Dedifferentiated amniotic fluid mesenchymal stem cell (primary cell): ENCODE results near the gene CXXC5.

Experiments used
- DNase-seq: peaks from one replicate; pipeline ENCODE4 v3.0.0-alpha.2; 2016; ENCODE audit errors: extremely low spot score

Gene CXXC5

DNA sequence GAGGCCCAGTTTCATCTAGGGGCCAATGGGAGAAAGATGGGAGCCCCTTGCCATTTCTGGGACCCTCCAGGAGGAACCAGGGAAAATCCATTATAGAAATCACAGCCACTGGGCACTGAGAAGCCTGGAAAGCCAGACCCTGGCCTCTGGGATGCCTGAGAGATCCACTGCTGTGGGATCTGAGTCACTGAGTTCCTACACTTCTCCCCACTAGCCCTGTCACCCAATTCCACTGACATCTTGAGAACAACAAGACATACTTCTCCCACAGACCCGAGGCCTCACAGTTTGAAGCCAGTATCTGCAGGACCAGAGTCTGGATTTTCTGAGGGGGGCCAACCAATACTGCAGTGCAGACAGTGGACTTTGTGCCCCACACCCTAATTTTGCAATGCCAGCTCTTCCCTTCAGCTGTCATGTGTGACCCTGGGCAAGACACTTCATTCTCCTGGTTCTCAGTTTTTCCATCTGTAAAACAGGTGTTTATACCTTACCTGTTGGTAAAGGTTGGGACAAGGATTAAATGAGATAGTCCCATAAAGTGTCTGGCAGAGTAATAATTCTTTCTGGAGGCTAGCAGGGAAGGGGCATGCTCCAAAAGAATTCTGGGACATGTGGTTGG, 46.5 kb downstream of the CXXC5 start:
- no peak for DNase-seq

DNA sequence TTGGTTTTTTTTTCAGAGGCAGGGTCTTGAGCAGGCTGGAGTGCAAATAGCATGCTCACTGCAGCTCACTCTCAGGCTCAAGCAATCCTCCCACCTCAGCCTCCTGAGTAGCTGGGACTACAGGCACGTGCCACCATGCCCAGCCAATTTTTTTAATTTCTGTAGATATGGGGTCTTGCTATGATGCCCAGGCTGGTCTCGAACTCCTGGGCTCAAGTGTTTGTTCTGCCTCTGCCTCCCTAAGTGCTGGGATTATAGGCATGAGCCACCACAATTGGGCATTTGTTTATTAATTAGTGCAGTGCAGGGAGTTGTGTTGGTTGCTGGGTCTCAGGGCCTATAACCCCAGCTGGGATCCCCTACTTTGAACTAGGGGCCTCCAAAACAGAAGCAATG, 47.0 kb downstream of the CXXC5 start:
- no peak for DNase-seq

DNA sequence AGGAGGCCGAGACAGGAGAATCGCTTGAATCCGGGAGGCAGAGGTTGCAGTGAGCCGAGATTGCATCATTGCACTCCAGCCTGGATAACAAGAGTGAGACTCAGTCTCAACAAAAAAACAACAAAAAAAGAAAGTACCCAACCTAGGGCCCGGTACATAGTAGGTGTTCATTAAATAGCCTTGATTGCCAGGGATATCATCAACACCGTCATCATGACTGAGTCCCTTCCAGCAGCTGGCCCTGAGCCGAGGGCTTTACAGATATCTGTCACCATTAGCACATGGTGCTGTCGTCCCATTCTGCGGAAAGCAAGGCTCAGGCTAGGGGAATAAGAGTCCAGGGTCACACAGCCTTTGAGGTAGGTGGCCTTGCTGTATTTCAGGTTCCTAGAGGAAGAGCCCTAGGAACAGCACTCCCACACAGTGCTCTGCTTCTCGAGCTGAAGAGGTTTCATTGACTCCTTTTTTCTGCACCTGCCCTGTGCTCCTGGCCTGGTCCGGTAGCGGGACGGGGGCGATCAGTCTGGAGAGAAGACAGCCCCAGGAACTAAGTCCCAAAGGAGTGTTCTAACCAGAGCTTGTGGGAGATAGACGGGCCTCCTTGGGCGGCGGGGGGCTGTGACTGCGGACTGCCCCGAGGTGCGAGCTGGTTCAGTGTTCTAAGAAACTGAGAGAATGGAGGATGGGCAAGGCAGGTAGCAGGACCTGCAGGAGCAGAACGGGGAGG, 48.2 kb downstream of the CXXC5 start:
- no peak for DNase-seq

DNA sequence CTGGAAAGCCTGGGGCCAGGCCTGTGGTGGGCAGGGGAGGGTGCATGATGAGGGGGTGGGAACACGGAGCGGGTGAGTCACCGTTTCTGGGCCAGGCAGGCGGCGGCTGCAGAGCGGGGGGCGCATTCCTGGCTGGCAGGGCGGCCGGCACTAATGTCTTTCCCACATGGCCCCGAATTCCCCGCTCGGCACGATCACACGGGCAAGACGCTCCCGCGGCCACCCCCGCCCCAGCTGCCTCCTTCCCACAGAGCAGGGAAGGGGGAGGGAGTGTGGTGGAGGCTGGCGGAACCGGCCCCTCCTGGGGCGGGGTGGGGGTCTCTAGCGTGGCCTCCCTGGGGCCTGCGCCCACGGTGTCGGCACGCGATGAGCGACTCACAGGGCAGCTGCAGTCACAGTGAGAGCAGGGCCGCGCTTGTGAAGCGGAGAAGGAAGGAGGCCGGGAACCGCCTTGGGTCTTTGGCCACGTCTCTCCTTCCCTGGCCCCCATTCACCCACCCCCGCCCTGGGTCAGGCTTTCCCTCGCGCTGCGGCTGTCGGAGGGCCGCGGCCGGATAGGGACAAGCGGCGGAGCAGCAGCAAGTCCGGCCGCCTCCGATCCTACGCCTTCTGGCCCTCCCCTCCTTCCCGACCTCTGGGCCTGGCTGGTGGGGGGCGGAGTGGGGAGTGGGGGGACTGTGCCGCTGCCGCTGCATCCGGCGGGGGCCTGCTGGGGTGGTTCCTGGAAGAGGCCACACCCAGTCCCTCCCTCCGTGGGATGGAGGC, 48.9 kb downstream of the CXXC5 start:
- peak; percentile 89 for DNase-seq

DNA sequence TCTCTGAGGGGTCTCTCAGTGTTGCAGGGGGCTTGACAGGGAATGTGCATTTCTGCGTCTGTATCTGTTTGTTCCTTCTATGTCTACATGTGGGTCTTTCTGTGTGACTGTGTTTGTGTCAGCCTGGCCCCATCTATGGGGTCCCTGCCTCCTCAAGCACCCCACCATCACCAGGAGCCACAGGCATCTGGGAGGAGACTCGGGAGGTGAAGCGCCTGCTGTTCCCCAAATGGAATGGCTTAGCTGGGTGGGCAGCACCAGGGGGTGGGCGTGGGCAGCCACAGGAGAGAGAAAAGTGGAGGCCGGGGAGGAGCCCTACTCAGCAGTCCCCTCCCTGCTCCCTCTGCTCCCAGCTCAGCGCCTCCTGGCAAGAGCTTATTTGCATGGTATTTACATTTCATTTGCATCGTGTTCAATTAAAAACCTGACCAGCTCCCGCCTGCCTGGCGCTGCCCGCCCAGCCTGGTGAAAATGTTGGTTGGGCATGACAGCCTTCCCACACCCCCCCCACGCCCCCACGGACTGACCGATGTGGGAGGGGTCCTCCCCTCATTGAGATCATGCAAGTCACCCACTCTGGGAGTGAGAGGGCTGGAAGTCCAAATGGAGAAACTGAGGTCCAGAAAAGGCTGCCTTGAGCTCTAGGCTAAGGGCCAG, 50.5 kb downstream of the CXXC5 start:
- peak; percentile 70 for DNase-seq

DNA sequence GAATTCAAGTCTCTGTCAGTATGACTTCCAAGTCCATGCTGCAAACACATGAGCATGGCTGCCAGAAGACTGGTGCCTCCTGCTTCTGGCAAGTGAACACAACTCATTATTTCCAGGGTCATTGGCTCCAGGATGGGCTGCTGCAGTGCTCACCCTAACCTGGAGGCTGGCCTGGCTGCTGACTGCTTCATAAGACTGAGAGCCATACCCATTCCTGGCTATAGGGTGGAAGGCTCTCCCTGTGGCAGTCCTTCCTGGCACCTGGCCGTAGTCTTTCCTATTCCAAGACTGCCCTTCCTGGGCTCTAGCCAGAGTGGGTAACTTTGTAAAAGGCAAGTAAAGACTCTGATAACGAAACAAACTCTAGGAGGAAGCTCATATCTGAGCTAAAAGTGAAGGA, 51.2 kb downstream of the CXXC5 start:
- no peak for DNase-seq

DNA sequence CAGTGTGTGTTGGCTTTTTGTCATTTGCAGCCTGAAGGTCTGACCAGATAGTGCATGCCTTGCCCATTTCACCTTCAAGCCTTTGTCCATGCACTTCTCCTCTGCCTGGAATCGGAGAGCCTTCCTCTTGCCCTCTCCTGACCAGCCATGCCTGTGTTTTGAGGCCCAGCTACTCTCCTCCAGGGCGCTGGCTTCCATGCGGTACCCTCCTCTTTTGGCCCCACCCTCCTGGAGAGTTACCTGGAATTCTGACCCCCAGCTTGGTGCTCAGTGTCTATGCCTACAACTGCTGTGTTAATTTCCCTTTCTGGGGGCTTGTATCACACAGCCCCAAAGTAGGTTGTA, 52.5 kb downstream of the CXXC5 start:
- DNase-seq = no peak

DNA sequence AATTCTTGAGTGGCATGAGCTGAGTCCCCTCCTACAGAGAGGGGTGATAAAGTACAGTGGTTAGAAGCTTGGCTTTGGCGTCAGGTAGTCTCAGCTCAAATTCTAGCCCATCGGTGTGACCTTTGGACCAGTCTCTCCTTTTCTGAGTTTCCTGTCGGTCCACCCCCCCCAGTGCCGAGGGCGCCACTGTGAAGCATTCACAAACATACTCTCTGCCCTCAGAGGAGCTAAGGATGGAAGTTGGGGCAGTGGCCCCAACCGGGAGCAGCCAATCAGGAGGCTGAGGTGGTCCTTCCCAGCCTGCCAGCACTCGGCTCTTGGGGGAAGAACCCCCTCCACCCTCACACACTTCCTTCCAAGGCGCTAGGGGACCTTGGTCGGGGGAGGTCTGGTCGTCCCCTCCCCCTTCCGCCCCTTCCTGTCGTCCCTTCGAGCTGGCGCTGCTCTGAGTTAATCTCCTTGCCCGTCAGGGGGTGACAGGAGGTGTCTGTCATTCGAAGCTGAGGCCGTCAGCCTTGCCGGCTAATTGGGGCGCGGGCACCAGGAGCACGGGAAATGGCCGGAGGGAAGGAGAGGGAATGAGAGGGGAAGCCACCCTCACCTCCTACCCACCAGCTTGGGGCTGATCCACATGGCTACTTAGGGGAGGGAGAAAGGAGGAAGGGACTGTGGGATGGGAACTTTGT, 53.0 kb downstream of the CXXC5 start:
- DNase-seq = no peak

DNA sequence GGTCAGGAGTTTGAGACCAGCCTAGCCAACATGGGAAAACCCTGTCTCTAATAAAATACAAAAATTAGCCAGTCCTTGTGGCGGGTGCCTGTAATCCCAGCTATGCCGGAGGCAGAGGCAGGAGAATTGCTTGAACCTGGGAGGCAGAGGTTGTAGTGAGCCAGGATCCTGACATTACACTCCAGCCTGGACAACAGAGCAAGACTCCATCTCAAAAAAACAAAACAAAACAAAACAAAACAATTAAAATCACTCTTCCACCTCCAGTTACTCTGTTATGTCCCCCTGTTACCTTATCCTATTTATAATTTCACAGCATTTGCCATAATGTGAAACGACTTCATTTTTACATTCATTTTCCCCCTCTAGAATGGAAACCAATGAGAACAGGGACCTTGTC, 54.4 kb downstream of the CXXC5 start:
- DNase-seq = no peak

DNA sequence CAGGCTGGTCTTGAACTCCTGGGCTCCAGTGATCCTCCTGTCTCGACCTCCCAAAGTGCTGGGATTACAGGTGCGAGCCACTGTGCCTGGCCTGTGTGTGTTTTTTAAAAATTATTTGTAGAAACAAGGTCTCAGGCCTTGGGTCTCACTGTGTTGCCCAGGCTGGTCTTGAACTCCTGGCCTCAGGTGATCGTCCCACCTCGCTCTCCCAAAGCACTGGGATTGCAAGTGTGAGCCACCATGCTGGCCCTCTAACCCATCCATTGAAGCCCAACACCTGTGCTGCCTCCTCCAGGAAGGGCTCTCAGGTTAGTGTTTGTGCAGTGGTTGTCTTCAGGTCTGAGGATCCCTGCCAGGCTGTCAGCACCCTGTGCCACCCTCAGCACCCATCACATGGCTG, 56.6 kb downstream of the CXXC5 start:
- no peak for DNase-seq

DNA sequence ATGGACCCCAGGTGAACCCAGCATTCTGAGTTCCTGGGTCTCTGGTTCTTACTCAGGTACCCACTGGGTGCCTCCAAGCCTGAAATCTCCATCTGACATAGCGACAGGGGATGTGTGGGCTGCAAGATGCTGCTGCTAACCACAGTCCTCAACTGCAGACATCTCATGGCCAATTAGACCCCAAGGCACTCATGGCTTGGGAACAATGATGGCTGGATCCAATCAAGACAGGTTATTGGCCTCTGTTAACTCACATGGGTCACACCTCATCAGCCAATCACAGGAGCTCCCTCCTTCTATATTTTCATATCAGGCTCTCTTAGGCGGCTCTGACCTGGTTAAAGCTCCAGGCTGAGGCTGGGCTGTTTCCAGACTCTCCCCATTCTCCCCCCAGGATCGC, 57.0 kb downstream of the CXXC5 start:
- no peak for DNase-seq

DNA sequence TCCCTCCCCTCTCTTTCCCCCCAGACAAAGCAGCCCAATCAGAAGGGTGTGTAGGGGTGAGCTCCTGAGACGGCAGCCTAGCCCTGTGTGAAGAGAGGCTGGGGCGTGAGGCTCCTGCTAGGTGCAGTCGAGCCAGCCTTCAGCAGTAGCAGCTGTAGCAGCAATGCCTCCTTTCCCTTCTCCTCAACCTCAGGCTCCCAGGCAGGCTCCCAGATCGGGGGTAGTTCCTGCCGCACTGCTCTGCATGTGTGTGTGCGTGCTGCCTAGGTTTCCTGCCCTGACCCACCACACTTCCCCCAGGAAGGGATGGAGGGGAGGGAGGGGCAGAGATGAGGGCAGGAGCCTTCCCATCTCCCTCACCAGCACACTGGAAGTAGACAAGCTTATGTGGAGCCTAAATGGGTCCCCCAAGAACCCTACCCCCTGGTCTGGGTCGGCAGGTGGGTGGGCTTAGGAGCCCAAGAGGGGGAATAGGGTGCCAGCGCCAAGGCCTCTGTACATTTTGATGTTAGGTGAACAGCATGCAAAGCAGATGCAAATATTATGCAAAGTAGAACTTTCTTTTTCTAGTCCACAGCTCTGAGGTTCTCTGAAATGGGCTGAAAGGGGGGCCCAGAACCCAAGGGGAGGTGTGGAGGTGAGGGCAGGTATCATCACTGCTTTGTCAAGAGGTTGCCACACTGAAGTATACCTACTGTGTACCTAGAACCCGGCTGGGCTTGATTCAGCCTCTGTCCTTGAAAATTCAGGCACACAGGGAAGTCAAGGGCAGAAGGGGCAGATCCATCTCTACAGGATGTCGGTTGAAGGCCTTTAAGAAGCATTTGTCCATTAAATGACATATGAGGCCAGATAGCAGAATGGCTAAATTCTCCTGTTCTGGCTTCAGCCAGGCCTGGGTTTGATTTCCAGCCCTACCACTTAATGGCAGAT, 57.8 kb downstream of the CXXC5 start:
- DNase-seq = no peak

DNA sequence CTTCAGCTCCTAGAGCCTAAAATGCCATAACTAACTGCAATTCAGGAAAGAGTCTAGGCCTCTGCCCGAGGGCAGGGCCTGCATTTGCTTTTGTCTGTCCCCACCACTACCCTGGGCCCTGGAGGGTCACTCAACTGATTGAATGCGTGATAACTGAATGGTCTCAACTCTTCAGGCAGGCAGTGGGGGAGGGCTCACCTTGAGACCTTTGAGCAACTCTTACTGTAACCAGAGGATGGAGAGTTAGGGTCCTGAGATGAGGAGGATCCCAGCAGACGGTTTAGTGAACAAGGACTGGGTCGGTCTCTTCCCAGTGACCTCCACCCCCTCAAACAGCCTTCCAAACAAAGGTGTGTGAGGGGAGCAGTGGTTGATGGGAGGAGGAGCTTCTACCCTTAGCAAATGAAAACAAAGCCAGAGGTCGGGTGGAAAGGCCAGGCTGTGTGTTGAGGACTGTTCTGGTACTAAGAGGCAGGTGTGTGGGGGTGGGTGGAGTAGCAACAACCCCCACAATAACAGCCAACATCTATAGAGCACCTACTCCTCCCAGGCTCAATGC, 59.4 kb downstream of the CXXC5 start:
- no peak for DNase-seq

DNA sequence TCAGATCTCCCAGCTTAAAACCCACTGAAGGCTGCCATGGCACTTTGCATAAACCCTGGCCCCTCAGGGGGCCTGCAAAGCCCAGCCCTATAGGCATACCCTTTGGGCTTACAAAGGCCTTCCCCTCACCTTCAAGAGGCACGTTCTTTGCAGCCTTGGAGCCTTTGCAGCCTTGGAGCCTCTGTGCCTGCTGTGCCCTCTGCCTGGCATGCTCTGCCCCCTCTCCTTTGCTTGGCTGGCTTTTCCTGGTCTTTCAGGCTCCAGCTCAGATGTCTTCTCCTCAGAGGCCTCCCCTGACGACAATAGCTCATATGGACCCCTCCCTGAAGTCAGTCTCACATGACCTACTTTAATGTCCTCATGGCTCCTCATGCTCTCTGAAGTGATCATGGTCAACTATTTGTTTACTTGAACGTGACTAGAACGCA, 60.3 kb downstream of the CXXC5 start:
- no peak for DNase-seq

DNA sequence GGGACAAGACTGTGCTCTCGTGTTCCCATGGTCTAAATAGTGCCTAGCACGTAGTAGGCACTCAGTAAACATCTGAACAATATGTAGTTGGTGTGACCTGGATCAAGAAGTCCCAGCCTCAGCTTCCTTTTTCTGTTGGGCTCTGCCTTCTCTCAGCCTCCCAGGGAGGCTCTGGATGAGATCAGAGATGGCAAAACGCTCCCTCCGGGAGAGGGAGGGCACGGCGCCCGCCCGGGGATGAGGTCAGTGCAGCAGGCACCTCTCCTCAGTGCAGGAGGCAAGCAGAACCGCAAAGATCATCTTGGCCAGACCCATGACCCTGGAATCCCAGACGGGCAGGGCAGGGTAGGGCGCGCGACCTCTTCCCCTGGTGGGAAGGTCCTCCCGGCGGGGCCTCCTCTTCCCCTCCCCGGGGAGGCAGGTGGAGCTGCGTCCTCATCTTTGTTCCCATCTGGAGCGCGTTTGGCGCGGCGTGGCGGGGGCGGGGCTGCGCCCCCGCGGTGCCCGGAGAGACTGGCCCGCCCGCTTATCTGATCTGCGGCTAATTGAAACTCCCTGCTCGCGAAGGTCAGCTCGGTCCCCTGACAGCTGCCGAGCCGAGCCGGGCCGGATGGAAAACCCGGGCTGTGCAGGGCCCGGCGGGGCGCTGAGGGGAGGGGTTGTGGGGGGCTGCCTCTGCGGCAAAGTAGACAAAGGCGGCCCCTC, 60.9 kb downstream of the CXXC5 start:
- DNase-seq = peak; percentile 45

DNA sequence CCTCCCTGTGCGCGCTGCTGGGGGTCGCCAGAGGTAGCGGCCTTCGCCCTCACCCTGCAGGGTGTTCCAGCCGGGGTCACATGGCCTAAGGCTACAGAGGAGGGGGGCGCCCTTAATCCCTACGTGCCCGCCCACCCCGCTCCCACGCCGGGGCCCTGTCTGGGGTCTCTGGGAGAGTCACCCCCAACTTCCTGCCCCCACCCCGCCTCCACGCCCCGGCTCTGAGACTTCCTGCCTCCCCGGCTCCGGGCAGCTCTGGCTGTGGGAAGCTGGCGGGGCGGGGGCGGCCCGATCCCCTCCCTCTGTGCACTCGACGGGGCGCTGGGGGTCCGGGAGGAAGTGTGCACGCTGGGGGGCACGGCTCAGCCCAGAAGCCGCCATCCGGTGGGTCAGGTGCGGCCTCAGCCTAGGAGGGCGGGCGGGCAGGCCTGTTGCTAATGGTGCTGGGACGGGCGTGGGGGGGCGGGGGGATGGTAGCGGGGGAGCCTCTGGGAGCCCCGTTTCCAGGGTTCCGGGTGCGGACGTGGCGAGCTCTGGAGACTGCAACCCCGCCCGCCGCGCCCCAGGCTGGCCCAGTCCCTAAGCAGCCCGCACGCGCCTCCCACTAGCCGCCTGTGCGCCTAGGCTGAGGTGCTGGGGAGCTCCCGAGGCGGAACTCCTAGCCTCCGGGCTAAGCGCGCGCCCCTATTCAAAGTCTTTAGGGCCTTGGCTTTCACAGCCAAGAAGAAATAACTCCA, 61.6 kb downstream of the CXXC5 start:
- DNase-seq = no peak

DNA sequence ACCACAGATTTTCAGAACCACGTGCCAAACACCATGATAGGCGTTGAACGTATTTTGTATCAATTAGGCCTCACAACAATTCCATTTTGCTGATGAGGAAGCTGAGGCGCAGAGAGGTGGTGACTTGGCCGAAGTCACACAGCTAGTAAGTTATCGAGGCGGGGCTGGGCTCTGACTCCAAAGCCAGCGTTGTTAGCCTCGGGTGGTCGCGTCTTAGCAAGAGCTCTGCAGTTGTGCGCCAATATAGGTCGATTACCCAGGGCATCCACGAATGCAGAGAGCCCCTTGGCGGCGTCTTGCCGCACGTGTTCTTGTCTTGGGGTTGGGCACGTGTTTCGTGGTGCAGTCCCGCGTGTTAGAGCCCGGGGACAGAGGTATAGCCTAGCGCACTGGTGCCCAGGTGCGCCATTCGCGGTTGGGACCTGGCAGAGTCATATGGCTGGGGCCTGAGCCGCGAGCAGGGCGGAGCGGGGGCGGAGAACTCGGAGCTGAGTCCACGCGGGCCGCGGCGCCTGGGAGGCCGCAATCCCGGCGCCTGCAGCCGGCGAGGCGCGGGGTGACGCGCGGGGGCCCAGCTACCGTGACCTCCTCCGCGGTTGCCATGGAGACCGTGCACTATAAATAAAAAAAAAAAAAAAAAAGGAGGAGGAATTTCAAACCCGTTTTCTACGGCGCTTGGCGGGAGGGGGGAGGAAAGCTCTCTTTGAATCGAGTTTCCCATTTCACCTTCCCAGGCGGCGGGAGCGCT, 62.3 kb downstream of the CXXC5 start:
- DNase-seq = no peak

DNA sequence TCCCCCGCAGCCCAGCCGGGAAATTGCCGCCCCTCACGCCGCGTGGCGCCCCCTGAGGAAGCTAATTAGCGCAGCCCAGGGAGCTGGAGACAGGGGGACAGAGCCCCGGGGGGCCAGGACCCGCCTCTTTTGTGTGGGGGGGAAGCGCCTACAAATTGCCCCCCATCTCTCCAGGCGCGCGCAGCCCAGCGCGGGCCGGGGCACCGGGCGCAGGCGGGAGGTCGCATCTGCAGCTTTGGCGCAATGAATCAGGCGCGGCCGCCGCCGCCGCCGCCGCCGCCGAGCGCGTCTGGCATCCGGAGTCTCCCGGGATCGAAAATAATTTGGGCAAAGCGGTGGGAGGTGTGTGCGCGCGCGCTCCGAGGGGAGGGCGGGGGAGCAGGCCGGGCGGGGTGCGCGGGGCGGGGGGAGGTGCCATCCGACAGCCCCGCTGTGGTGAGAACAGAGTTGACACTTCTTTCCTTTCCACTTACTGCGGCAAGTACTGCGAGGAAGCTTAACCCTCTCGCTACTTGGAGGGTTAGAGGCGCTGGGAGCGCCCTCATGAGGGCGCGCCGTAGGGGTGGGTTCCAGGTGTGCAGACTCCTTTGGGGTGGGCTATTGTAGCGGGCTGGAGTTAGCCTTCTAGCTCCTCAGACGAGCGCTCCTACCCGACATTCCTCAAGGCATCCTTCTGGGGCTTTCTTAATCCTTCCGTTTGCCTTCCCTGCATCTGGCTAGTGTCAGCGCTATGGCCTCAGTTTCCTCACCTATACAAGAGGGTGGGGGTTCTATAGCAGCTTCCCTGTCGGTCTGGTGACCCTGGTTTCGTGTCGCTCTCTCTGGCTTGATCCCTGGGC, 63.1 kb downstream of the CXXC5 start:
- DNase-seq = no peak
